UCSD-AML1 (cell line): ENCODE data around the gene PDS5B.
A peak's percentile ranks its signal among the peaks of the same experiment; 100 is the strongest.
"Not testable (repeated sequence)": the region's sequence is repeated elsewhere in the genome, so short reads cannot be mapped to it uniquely, and the experiment has no call there.

Experiments used
- DNase-seq: peaks from one replicate; lab custom pipeline; 2025; ENCODE audit not compliant: unreplicated experiment; lab: John Stamatoyannopoulos, UW

PDS5B gene

GRCh38 chr13:32790731-32791130 lies 204.5 kb downstream of the PDS5B start:
- no peak for DNase-seq

GRCh38 chr13:32791545-32792172 lies 205.4 kb downstream of the PDS5B start:
- no peak for DNase-seq

DNA sequence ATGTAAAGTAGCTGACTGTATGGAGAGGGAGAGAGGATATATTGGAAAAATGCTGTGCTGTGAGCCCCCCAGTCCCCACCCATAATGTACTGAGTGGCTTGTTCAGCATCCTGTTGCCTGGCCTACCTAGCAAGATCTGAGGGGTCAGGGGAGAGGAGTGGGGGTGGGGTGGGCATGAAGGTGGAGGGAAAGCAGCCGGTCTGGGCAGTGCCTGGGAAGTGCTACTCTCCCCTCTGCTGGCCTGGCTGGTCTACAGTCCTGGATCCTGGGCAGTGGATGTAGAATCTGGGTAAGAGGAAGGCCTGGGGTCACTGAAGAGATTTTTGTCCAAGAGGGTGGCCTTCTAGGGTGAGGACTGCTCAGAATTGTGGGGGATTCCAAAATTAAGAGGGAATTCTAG lies 210.5 kb downstream of the PDS5B start:
- DNase-seq = no peak

GRCh38 chr13:32802159-32802558 lies 215.9 kb downstream of the PDS5B start:
- DNase-seq = no peak

DNA sequence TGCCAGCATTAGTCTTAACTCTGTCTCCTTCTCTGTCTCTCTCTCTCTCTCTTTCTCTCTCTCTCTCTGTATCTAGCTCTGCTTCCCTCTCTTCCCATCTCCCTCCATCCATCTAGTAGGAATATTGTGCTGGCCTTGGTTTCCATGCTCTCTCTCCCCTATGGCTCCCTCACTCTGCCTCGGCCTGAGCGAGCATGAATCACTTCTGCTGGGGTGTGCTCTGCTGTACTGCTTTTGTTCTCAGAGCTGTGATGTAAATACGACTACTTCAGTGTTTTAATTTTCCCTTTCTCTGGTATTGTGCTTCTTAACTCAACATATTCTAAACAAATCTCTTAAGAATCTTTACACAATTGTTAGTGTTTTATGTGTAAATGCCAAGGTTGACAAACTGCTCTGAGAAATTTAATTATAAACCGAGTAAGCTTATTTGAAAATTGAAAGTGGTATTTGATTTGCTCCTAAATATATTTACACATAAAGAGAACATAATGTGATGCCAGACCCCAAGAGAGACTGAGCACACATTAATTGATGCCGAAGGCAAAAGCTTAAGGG lies 218.5 kb downstream of the PDS5B start:
- no peak for DNase-seq

DNA sequence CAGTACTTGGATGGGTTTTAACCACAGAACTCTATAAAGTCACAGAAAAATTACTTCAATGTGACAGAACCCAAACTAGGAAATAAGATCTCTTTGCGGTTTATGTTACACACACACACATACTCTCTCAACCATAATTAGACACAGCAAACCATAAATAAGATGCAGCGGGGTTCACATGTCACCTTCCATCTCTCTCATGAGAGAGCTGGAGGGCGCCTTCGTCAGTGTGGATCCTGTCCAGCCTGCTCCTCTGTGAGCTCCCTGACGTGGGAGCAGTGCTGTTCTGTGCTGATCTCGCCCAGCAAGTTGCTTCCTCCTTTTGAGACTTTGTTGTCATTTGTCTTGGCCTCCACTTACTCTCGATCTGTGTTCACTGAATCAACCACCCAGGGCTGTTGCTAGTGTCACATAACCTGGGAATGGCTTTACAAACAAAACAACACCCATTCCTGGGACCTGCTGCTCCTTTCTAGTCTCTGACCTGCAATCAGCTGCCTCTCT lies 225.1 kb downstream of the PDS5B start:
- DNase-seq = peak; percentile 46

DNA sequence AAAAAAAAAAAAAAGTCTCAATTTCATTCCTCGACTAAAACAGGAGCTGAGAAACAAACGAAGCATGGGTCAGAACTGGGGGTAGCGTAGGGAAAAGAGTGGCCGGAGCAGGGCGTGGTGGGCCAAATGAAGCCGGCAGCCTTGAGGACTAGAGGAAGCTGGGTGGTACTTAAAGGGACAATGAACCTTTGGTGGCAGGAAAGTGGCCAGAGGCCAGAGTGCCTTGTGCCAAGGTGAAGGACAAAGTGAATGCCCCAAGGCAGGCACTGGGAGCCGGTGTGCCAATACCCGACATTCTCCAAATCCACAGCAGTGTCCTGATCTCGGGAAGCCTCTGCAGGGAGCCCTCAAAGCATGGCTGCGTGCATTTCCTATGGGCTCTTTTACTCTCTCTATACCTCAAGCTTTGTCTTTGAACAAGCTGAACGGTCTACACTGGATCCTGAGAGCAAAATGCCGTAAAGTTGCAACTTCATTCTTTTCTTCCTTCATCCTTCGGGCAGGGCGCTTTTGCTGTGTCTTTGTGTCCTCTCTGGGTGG lies 235.0 kb downstream of the PDS5B start:
- no peak for DNase-seq

GRCh38 chr13:32822771-32823170 lies 236.5 kb downstream of the PDS5B start:
- no peak for DNase-seq

GRCh38 chr13:32823597-32823996 lies 237.3 kb downstream of the PDS5B start:
- DNase-seq = no peak

- DNase-seq = no peak
Observed at GRCh38 chr13:32824061-32824460, 237.8 kb downstream of the PDS5B start.

GRCh38 chr13:32824675-32825074 lies 238.4 kb downstream of the PDS5B start:
- DNase-seq = no peak

- no peak for DNase-seq
Observed at GRCh38 chr13:32825481-32825880, 239.2 kb downstream of the PDS5B start.

- DNase-seq = not testable (repeated sequence)
Observed at GRCh38 chr13:32826372-32826771, 240.1 kb downstream of the PDS5B start.
